SK-N-MC (cell line): ENCODE results near the gene GSE1.

Experiments used
- EZH2 ChIP-seq: fragments of 200-600 bp; sonication (generic); IDR thresholded peaks from one replicate; pipeline ENCODE4 v1.6.1; 2017; ENCODE audit warnings: antibody characterized with exemption
- FOXP2 ChIP-seq: optimal IDR thresholded peaks from 2 replicates; pipeline ENCODE3; 2011; ENCODE audit warnings: mild to moderate bottlenecking, moderate library complexity; ENCODE audit not compliant: insufficient read depth; ENCODE audit errors: extremely low read length, control extremely low read depth
- POLR2AphosphoS5 ChIP-seq: IDR thresholded peaks from 2 replicates; pipeline ENCODE4 v1.6.1; 2012; ENCODE audit warnings: mild to moderate bottlenecking, low read depth, low read length, borderline replicate concordance

DNA sequence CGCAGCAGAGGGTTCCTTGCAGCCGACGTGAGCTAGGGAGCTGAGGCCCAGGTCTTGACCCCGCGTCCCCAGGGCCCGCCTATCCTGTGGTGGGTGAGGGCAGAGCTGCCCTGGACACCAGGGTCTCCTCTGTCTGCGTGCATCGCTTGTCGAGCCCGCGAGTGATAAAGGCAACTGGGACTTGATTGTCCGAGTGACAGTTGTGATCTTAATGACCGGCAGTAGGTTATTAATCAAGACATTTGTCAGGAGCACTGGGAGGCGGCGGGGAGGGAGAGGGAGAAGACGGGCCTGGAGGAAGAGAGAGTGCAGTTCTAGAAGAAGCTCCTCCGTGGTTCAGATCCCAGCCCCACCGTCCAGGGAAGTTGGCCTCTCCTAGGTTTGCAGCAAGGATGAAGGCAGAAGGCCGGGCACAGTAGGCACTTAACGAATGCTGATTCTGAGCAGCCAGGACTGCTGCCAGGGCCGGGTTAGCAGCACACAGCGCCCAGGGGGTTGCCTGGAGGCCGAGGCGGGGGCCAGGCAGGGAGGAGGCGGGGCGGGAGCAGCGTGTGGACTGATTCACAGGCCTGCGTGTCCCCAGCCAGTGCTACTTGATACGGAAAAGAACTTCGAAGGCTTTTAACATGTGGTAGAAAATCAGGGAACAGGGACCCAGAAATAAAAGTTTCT is 11.3 kb upstream of the GSE1 start:
- TF ChIP-seq POLR2AphosphoS5 (no peak), EZH2 (no peak), FOXP2 (no peak)
